H1 (cell line): ENCODE data around the gene RAPH1.
"Not testable (repeated sequence)": the region's sequence is repeated elsewhere in the genome, so short reads cannot be mapped to it uniquely, and the experiment has no call there.

ENCODE experiments used
- CEBPB ChIP-seq: IDR thresholded peaks from 2 replicates; pipeline ENCODE4 v1.6.1; 2012; ENCODE audit warnings: low read depth, low read length
- RAD21 ChIP-seq, 2 experiments: IDR thresholded peaks in 1 of 2; conservative IDR thresholded peaks in 1 of 2; 2 replicates each; pipeline ENCODE4 v1.6.1; 2011; ENCODE audit warnings: low read depth in 2 of 2, low read length in 2 of 2, improper control_type of control experiment in 1 of 2, inconsistent platforms in 1 of 2, mild to moderate bottlenecking in 1 of 2, moderate library complexity in 1 of 2
- SUZ12 ChIP-seq: fragments of 200-600 bp; sonication (generic); IDR thresholded peaks from 2 replicates; pipeline ENCODE4 v1.6.1; 2012; ENCODE audit warnings: mild to moderate bottlenecking, inconsistent platforms, low read length, moderate library complexity, mixed read lengths
- TAF1 ChIP-seq: IDR thresholded peaks from 2 replicates; pipeline ENCODE4 v1.6.1; 2011; ENCODE audit warnings: mild to moderate bottlenecking, low read depth, low read length
- ZNF274 ChIP-seq: IDR thresholded peaks from 2 replicates; pipeline ENCODE4 v1.7.0; 2012; ENCODE audit warnings: low read length, borderline replicate concordance; ENCODE audit errors: extremely low read depth
- TF ChIP-seq, protein P1 (sequence below), 3 experiments: IDR thresholded peaks; 1 replicate in 2 of 3; 2 replicates in 1 of 3; pipeline versions ENCODE4 v1.5.1 to v1.6.1; 2011; ENCODE audit warnings: low read length in 3 of 3, mild to moderate bottlenecking in 3 of 3, inconsistent platforms in 2 of 3, low read depth in 1 of 3, moderate library complexity in 1 of 3; ENCODE audit not compliant: insufficient read depth in 1 of 3; ENCODE audit errors: control extremely low read depth in 1 of 3
- TF ChIP-seq, protein P2 (sequence below): IDR thresholded peaks from 2 replicates; pipeline ENCODE4 v1.6.1; 2012; ENCODE audit warnings: inconsistent platforms

DNA sequence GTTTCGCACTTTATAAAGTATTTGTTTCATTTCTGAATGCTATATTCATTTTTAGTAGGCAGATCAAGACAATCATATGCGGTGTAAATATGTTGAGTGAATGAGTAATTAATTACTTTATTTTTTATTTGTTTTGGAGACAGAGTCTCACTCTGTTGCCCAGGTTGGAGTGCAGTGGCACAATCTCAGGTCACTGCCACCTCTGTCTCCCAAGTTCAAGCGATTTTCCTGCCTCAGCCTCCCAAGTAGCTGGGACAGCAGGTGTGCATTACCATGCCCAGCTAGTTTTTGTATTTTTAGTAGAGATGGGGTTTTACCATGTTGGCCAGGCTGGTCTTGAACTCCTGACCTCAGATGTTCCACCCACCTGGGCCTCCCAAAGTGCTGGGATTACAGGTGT lies 5.5 kb upstream of the RAPH1 start:
- not testable (repeated sequence) for TF ChIP-seq TAF1; ZNF274; CEBPB; RAD21 (IDR thresholded peaks at IDR 0.05 in 1 of 2, conservative IDR thresholded peaks at IDR 0.05 in 1 of 2; ENCODE audit: low read depth in 2 of 2, low read length in 2 of 2); SUZ12
- TF ChIP-seq, protein P1, sequence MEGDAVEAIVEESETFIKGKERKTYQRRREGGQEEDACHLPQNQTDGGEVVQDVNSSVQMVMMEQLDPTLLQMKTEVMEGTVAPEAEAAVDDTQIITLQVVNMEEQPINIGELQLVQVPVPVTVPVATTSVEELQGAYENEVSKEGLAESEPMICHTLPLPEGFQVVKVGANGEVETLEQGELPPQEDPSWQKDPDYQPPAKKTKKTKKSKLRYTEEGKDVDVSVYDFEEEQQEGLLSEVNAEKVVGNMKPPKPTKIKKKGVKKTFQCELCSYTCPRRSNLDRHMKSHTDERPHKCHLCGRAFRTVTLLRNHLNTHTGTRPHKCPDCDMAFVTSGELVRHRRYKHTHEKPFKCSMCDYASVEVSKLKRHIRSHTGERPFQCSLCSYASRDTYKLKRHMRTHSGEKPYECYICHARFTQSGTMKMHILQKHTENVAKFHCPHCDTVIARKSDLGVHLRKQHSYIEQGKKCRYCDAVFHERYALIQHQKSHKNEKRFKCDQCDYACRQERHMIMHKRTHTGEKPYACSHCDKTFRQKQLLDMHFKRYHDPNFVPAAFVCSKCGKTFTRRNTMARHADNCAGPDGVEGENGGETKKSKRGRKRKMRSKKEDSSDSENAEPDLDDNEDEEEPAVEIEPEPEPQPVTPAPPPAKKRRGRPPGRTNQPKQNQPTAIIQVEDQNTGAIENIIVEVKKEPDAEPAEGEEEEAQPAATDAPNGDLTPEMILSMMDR (IDR thresholded peaks at IDR 0.05; ENCODE audit: control extremely low read depth in 1 of 3, insufficient read depth in 1 of 3, low read depth in 1 of 3, low read length in 3 of 3) = not testable (repeated sequence)
- TF ChIP-seq, protein P2, sequence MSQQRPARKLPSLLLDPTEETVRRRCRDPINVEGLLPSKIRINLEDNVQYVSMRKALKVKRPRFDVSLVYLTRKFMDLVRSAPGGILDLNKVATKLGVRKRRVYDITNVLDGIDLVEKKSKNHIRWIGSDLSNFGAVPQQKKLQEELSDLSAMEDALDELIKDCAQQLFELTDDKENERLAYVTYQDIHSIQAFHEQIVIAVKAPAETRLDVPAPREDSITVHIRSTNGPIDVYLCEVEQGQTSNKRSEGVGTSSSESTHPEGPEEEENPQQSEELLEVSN = not testable (repeated sequence)
